Measurements from ENCODE around the gene TRAPPC6A.

DNA sequence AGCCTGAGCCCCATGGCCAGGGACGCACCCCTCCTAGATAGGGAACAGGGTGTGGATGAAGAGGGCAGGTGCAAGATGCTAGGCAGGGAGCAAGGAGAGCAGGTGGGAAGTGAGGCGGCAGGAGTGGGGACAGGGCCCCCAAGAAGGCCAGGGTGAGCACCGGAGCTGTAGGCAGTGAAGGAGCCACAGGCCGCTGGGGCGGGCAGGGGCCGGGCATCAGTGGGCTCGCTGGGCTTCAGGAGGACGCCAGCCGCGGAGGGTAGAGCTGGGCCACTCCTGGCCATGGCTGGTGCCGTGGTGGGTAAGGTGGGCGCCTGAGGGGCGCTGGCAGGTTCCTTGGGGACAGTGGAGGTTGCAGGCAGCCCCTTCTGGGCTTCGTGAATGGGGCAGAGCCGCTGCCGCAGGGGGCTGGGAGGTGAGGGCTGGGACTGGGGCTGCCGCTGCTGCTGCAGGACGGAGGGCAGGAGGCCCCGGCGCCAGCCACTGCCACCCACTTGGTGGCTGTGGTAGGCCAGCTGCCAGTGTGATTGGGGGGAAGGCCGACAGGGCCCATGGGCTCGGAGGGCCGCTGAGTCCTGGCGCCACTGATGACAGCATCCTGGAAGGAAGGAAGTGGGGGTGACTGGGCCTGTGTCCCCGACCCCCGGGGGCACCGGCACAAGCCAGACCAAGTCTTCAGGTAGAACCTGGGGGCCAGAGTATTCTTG, 19.4 kb downstream of the TRAPPC6A start:
- TF ChIP-seq, protein P1, sequence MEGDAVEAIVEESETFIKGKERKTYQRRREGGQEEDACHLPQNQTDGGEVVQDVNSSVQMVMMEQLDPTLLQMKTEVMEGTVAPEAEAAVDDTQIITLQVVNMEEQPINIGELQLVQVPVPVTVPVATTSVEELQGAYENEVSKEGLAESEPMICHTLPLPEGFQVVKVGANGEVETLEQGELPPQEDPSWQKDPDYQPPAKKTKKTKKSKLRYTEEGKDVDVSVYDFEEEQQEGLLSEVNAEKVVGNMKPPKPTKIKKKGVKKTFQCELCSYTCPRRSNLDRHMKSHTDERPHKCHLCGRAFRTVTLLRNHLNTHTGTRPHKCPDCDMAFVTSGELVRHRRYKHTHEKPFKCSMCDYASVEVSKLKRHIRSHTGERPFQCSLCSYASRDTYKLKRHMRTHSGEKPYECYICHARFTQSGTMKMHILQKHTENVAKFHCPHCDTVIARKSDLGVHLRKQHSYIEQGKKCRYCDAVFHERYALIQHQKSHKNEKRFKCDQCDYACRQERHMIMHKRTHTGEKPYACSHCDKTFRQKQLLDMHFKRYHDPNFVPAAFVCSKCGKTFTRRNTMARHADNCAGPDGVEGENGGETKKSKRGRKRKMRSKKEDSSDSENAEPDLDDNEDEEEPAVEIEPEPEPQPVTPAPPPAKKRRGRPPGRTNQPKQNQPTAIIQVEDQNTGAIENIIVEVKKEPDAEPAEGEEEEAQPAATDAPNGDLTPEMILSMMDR (conservative IDR thresholded peaks at IDR 0.05 in 1 of 2, IDR thresholded peaks at IDR 0.05 in 1 of 2; ENCODE audit: extremely low read depth in 1 of 2, insufficient read depth in 1 of 2, low read depth in 1 of 2, low read length in 2 of 2) = no peak
- TF ChIP-seq EZH2 (IDR thresholded peaks at IDR 0.05; ENCODE audit: borderline replicate concordance, low read length) = no peak
